ENCODE results near the gene PGA3. TPM values are rescaled to one million over a fixed set of nuclear protein-coding genes. Genes with fewer than 3 reads are reported as not detected.

PGA3 gene
- total RNA-seq, 1 donor from 2014 or later: not detected

GRCh38 chr11:61254403-61255025 lies 51.2 kb downstream of the PGA3 start:
- peak; percentile 88 for ATAC-seq

DNA sequence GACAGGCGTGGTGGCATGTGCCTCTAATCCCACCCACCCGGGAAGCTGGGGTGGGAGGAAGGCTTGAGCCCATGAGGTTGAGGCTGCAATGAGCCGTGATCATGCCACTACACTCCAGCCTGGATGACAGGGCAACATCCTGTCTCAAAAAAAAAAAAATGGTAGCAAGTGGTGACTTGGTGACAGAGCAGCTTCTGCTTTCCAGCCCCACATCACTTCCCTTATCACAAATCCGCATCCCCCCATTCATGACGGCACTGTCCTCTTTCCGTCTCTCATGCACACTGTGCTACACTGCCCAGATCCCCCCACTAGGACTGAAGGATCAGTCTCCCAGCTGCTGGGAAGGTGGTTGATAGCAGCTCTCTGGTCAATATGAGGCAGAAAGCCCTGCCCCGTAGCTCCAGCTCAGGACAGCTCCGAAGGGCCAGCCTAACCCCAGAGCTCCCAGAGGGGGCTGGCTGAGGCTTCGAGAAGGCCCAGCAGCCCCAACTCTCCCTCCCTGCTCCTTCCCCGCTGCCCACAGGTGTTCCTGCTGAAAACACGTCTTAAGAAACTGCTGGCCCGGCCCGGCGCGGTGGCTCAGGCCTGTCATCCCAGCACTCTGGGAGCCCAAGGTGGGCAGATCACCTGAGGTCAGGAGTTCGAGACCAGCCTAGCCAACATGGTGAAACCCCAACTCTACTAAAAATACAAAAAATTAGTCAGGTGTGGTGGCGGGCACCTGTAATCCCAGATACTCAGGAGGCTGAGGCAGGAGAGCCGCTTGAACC lies 53.6 kb downstream of the PGA3 start:
- ATAC-seq: no peak

GRCh38 chr11:61258546-61258945 lies 55.2 kb downstream of the PGA3 start:
- no peak for ATAC-seq

- ATAC-seq: no peak
Observed at GRCh38 chr11:61259363-61259762, 56.0 kb downstream of the PGA3 start.

Other genes starting within 250 kb of the PGA3 start
- 0.80 TPM for gene CD6, start 231.8 kb upstream of the PGA3 start, total RNA-seq
- 0.48 TPM for gene CD5, start 101.0 kb upstream of the PGA3 start, total RNA-seq
- gene VPS37C, start 42.1 kb upstream of the PGA3 start, total RNA-seq: 13.4 TPM
- gene PGA4, start 18.8 kb downstream of the PGA3 start, total RNA-seq: not detected
- gene PGA5, start 37.7 kb downstream of the PGA3 start, total RNA-seq: not detected
- 0.52 TPM for gene VWCE, start 91.8 kb downstream of the PGA3 start, total RNA-seq
- gene DDB1, start 129.6 kb downstream of the PGA3 start, total RNA-seq: 130 TPM
- 46.0 TPM for gene TKFC, start 129.7 kb downstream of the PGA3 start, total RNA-seq
- 27.7 TPM for gene CYB561A3, start 158.4 kb downstream of the PGA3 start, total RNA-seq
- gene TMEM138, start 158.9 kb downstream of the PGA3 start, total RNA-seq: 23.1 TPM
- gene TMEM216, start 189.1 kb downstream of the PGA3 start, total RNA-seq: 7.3 TPM
- 44.8 TPM for gene CPSF7, start 226.5 kb downstream of the PGA3 start, total RNA-seq
- gene SDHAF2, start 226.6 kb downstream of the PGA3 start, total RNA-seq: 24.7 TPM

Data from esophagus mucosa (tissue), 1 donor.